DND-41 (cell line): Measurements from ENCODE around the gene MCF2L.

Experiments used
- EZH2 ChIP-seq: IDR thresholded peaks from 3 replicates; pipeline ENCODE4 v1.6.1; 2012; ENCODE audit warnings: borderline replicate concordance, low read depth, mild to moderate bottlenecking, moderate library complexity, low read length, inconsistent platforms; ENCODE audit not compliant: severe bottlenecking
- TF ChIP-seq, protein P1 (sequence below): IDR thresholded peaks from 2 replicates; pipeline ENCODE4 v1.5.1; 2012; ENCODE audit warnings: borderline replicate concordance, low read length, moderate library complexity, mild to moderate bottlenecking; ENCODE audit not compliant: poor library complexity, severe bottlenecking; ENCODE audit errors: extremely low read depth

DNA sequence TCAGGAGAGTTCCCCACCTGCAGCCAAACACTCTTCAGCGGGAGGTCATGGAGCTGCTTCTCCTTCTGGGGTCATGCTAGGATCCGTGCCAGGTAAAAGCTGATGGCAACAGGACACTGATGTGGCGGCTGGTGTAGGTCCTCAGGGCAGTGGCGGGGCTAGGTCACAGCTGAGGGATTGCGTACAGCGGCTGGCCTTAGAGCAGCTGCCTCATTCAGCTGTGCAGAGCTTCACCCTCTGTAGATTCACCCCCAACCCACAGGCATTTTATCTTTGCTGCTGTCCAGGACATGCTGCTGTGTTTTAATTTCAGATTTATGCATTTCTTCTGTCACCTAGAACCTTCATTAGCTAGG lies 2.3 kb downstream of the MCF2L start:
- TF ChIP-seq, protein P1, sequence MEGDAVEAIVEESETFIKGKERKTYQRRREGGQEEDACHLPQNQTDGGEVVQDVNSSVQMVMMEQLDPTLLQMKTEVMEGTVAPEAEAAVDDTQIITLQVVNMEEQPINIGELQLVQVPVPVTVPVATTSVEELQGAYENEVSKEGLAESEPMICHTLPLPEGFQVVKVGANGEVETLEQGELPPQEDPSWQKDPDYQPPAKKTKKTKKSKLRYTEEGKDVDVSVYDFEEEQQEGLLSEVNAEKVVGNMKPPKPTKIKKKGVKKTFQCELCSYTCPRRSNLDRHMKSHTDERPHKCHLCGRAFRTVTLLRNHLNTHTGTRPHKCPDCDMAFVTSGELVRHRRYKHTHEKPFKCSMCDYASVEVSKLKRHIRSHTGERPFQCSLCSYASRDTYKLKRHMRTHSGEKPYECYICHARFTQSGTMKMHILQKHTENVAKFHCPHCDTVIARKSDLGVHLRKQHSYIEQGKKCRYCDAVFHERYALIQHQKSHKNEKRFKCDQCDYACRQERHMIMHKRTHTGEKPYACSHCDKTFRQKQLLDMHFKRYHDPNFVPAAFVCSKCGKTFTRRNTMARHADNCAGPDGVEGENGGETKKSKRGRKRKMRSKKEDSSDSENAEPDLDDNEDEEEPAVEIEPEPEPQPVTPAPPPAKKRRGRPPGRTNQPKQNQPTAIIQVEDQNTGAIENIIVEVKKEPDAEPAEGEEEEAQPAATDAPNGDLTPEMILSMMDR: no peak
- no peak for TF ChIP-seq EZH2
